Measurements from ENCODE around the gene SPAG7.
A peak's percentile ranks its signal among the peaks of the same experiment; 100 is the strongest.
"Not testable (repeated sequence)": the region's sequence is repeated elsewhere in the genome, so short reads cannot be mapped to it uniquely, and the experiment has no call there.

Gene SPAG7

GRCh38 chr17:4935650-4936049 is 32.0 kb downstream of the SPAG7 start:
- no peak for DNase-seq

- DNase-seq, result peak; percentile 92
Observed at GRCh38 chr17:4934173-4934979, 33.2 kb downstream of the SPAG7 start.

DNA sequence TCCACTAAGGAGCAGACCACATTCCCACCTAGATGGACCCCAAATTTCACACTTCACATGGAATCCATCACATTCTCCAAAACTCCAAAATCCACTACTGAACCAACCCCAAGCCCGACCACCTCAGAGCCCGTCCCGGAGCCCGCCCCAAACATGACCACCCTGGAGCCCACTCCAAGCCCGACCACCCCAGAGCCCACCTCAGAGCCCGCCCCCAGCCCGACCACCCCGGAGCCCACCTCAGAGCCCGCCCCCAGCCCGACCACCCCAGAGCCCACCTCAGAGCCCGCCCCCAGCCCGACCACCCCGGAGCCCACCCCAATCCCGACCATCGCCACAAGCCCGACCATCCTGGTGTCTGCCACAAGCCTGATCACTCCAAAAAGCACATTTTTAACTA is 34.0 kb downstream of the SPAG7 start:
- DNase-seq, result no peak

- no peak for DNase-seq
Observed at GRCh38 chr17:4932756-4933155, 34.9 kb downstream of the SPAG7 start.

DNA sequence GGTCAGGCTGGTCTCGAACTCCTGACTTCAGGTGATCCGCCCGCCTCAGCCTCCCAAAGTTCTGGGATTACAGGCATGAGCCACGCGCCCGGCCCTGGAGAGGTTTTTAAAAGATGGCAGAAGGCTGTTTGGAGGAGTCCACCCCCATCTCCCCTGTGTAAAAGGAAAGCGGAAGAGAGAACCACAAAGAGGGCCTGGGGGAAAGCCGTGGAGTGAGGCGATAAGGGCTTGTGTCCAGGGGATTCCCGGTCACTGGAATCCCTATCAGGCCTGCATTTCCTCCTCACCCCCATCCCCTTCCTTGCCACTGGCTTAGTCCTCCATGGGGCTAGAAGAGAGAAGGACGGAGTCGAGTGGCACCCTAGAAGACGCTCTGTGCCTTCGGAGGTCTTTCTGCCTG is 35.7 kb downstream of the SPAG7 start, which contains the start of gene GP1BA:
Gene GP1BA (plus strand): TSS at position 315 of the 400 bp plus-strand sequence. CDS start 328 bp downstream, outside the sequence.
- DNase-seq, result no peak

- no peak for DNase-seq
Observed at GRCh38 chr17:4928881-4929280, 38.7 kb downstream of the SPAG7 start.

- DNase-seq, result not testable (repeated sequence)
Observed at GRCh38 chr17:4926577-4927335, 40.9 kb downstream of the SPAG7 start.

- DNase-seq, result no peak
Observed at GRCh38 chr17:4921320-4921719, 46.3 kb downstream of the SPAG7 start.

GRCh38 chr17:4920351-4921048 is 47.1 kb downstream of the SPAG7 start:
- DNase-seq, result no peak

- no peak for DNase-seq
Observed at GRCh38 chr17:4919511-4920047, 48.0 kb downstream of the SPAG7 start.

- not testable (repeated sequence) for DNase-seq
Observed at GRCh38 chr17:4914551-4914950, 53.1 kb downstream of the SPAG7 start.

GRCh38 chr17:4913994-4914393 is 53.6 kb downstream of the SPAG7 start:
- no peak for DNase-seq
